T-helper 2 cell treated with Interferon-gamma antibody and Interleukin-4, amounts not matched to agents 100 ng/mL and 5 ng/mL, for 36 hours (primary cell): ENCODE measurements around the gene SUPT20HL2. TPM values are rescaled to one million over a fixed set of nuclear protein-coding genes. Genes with fewer than 3 reads are reported as not detected.

Source experiments
- total RNA-seq: library from RNA; stranded (reverse); gene quantifications from 2 replicates; pipeline ENCODE4 v1.2.3, GENCODE V29; 2022

The SUPT20HL2 gene
- total RNA-seq, 1 donor from 2014 or later = not detected

Other genes with a start within 250 kb of the SUPT20HL2 start
- gene ZFX, start 164.3 kb downstream of the SUPT20HL2 start, total RNA-seq = 42.8 and 45.4 TPM in 2 replicates
- gene SUPT20HL1, start 46.6 kb upstream of the SUPT20HL2 start, total RNA-seq = not detected in 2 replicates
- 20.0 and 20.5 TPM in 2 replicates for gene PDK3, start 151.2 kb upstream of the SUPT20HL2 start, total RNA-seq